Measurements from ENCODE around the gene CHMP6.

- TF ChIP-seq CTCF (IDR thresholded peaks at IDR 0.05) (no peak), POLR2A (IDR thresholded peaks at IDR 0.05) (no peak)
Measured at GRCh38 chr17:80997424-80998117, 5.9 kb downstream of the CHMP6 start.

Data from esophagus squamous epithelium (tissue), 4 donors.